Mesenchymal stem cell (in vitro differentiated cells and primary cell): Measurements from ENCODE around the gene ZMYND12.

Experiments
- DNase-seq: peaks from one replicate; pipeline ENCODE4 v3.0.0-alpha.2; 2013
- H2AFZ ChIP-seq: one replicate; pipeline ENCODE4 v1.6.1; 2013; ENCODE audit warnings: low read depth, mild to moderate bottlenecking, control low read depth, inconsistent platforms, low read length, moderate library complexity
- H2AK5ac ChIP-seq: 2 replicates; pipeline ENCODE4 v1.6.1; 2013; ENCODE audit warnings: low read length, moderate library complexity, mild to moderate bottlenecking, inconsistent platforms; ENCODE audit not compliant: severe bottlenecking
- H2BK120ac ChIP-seq: one replicate; pipeline ENCODE4 v1.6.1; 2013; ENCODE audit warnings: low read depth, mild to moderate bottlenecking, inconsistent platforms, low read length, moderate library complexity
- H2BK12ac ChIP-seq, 2 experiments: one replicate each; pipeline ENCODE4 v1.6.1; 2013; ENCODE audit warnings: inconsistent platforms in 2 of 2, low read length in 2 of 2, mild to moderate bottlenecking in 2 of 2, moderate library complexity in 2 of 2, control low read depth in 1 of 2
- H2BK15ac ChIP-seq: one replicate; pipeline ENCODE4 v1.6.1; 2013; ENCODE audit warnings: mild to moderate bottlenecking, low read depth, inconsistent platforms; ENCODE audit not compliant: poor library complexity, severe bottlenecking
- H2BK5ac ChIP-seq: 2 replicates; pipeline ENCODE4 v1.6.1; 2013; ENCODE audit warnings: low read depth, mild to moderate bottlenecking, low read length, control low read depth, inconsistent platforms; ENCODE audit not compliant: poor library complexity, severe bottlenecking
- H3K14ac ChIP-seq, 2 experiments: one replicate each; pipeline ENCODE4 v1.6.1; 2013; ENCODE audit warnings: inconsistent platforms in 2 of 2, low read length in 2 of 2, control low read depth in 1 of 2, mild to moderate bottlenecking in 1 of 2, moderate library complexity in 1 of 2
- H3K18ac ChIP-seq, 2 experiments: one replicate each; pipeline ENCODE4 v1.6.1; 2013; ENCODE audit warnings: inconsistent platforms in 2 of 2, low read length in 2 of 2, control low read depth in 1 of 2, low read depth in 1 of 2, mild to moderate bottlenecking in 1 of 2
- H3K23ac ChIP-seq, 2 experiments: one replicate each; pipeline ENCODE4 v1.6.1; 2013; ENCODE audit warnings: inconsistent platforms in 2 of 2, low read length in 2 of 2, mild to moderate bottlenecking in 2 of 2, moderate library complexity in 2 of 2, control low read depth in 1 of 2
- H3K27ac ChIP-seq: 2 replicates; pipeline ENCODE4 v1.5.1; 2013; ENCODE audit warnings: mild to moderate bottlenecking, moderate library complexity, low read length, control low read depth, inconsistent platforms; ENCODE audit not compliant: poor library complexity, severe bottlenecking
- H3K27me3 ChIP-seq, 2 experiments: 2 replicates each; pipeline versions ENCODE4 v1.6.1 to v1.7.0; 2013; ENCODE audit warnings: low read length in 2 of 2, mild to moderate bottlenecking in 2 of 2, moderate library complexity in 2 of 2, control low read depth in 1 of 2, inconsistent platforms in 1 of 2; ENCODE audit not compliant: control insufficient read depth in 1 of 2, insufficient read depth in 1 of 2
- H3K36me3 ChIP-seq, 2 experiments: 2 replicates each; pipeline versions ENCODE4 v1.6.1 to v1.7.0; 2013; ENCODE audit warnings: low read length in 2 of 2, control low read depth in 1 of 2, inconsistent platforms in 1 of 2, low read depth in 1 of 2, mild to moderate bottlenecking in 1 of 2; ENCODE audit not compliant: insufficient read depth in 2 of 2, control insufficient read depth in 1 of 2
- H3K4ac ChIP-seq, 2 experiments: one replicate each; pipeline ENCODE4 v1.6.1; 2013; ENCODE audit warnings: inconsistent platforms in 2 of 2, low read length in 2 of 2, mild to moderate bottlenecking in 2 of 2, moderate library complexity in 2 of 2, control low read depth in 1 of 2, low read depth in 1 of 2
- H3K4me1 ChIP-seq: 2 replicates; pipeline ENCODE4 v1.6.1; 2013; ENCODE audit warnings: low read depth, low read length, control low read depth; ENCODE audit not compliant: control insufficient read depth, insufficient read depth
- H3K4me2 ChIP-seq: 2 replicates; pipeline ENCODE4 v1.6.1; 2013; ENCODE audit warnings: low read length, mild to moderate bottlenecking, inconsistent platforms; ENCODE audit not compliant: poor library complexity, severe bottlenecking
- H3K4me3 ChIP-seq, 2 experiments: 2 replicates each; pipeline versions ENCODE4 v1.5.1 to v1.7.0; 2013; ENCODE audit warnings: low read length in 2 of 2, mild to moderate bottlenecking in 2 of 2, control low read depth in 1 of 2, low read depth in 1 of 2; ENCODE audit not compliant: insufficient read depth in 1 of 2
- H3K79me1 ChIP-seq: replicated peaks from 2 replicates; pipeline ENCODE4 v1.6.1; 2013; ENCODE audit warnings: mild to moderate bottlenecking, control low read depth, low read length, inconsistent platforms; ENCODE audit not compliant: poor library complexity, severe bottlenecking
- H3K9ac ChIP-seq: 2 replicates; pipeline ENCODE4 v1.7.0; 2013; ENCODE audit warnings: mild to moderate bottlenecking, low read length, moderate library complexity
- H3K9me3 ChIP-seq: 2 replicates; pipeline ENCODE4 v1.7.0; 2013; ENCODE audit warnings: mild to moderate bottlenecking, low read length; ENCODE audit not compliant: control insufficient read depth
- H4K8ac ChIP-seq: one replicate; pipeline ENCODE4 v1.6.1; 2013; ENCODE audit warnings: inconsistent platforms, mild to moderate bottlenecking, low read length, moderate library complexity
- H4K91ac ChIP-seq: one replicate; pipeline ENCODE4 v1.6.1; 2013; ENCODE audit warnings: mild to moderate bottlenecking, low read length, inconsistent platforms
- WGBS: methylation state at CpG from one replicate; pipeline ENCODE4 v1.1.7; 2013; ENCODE audit warnings: mixed read lengths; 5-methylcytosine and 5-hydroxymethylcytosine counted together

Gene ZMYND12

GRCh38 chr1:42461196-42461595 lies 5.4 kb upstream of the ZMYND12 start:
- Histone ChIP-seq H4K91ac (no peak overlapping the region), H2AFZ (no peak overlapping the region), H3K4me3 (no peak overlapping the region), H3K4me2 (no peak overlapping the region), H3K14ac (no peak overlapping the region), H2BK12ac (no peak overlapping the region), H3K4ac (no peak overlapping the region), H3K27ac (no peak overlapping the region), H3K9me3 (no peaks in the 10 kb centered on the region), H3K23ac (no peak overlapping the region), H2AK5ac (no peak overlapping the region), H3K36me3 (peaks cover 0 to 36% of the 10 kb centered on the region in 2 experiments), H2BK5ac (no peak overlapping the region), H3K18ac (no peak overlapping the region), H3K9ac (no peak overlapping the region), H4K8ac (no peak overlapping the region), H3K79me1 (peaks cover 13% of the 10 kb centered on the region), H3K27me3 (no peaks in the 10 kb centered on the region), H2BK15ac (no peak overlapping the region), H3K4me1 (peaks cover 6% of the 10 kb centered on the region), H2BK120ac (no peak overlapping the region)
- DNase-seq = no peak
- no CpG with 5 or more reads among the region's 2 CpGs for WGBS

GRCh38 chr1:42456754-42457089 lies 900 bp upstream of the ZMYND12 start:
- H2BK15ac ChIP-seq = peak overlapping the region; percentile 98
- H2AFZ ChIP-seq = peak overlapping the region; percentile 98
- peak overlapping the region; percentile 91 for H3K27ac ChIP-seq
- peak overlapping the region; percentile 96 for H3K9ac ChIP-seq
- H3K27me3 ChIP-seq = no peaks in the 10 kb centered on the region
- H3K18ac ChIP-seq = peak overlapping the region; percentile 93 to 100
- peak overlapping the region; percentile 89 for H2BK5ac ChIP-seq
- H3K36me3 ChIP-seq = peaks cover 0 to 36% of the 10 kb centered on the region in 2 experiments
- H3K14ac ChIP-seq = peak overlapping the region; percentile 47 to 96
- WGBS = 3% methylated on average over 23 of the region's 23 CpGs
- peaks cover 8% of the 10 kb centered on the region for H3K4me1 ChIP-seq
- peak overlapping the region; percentile 95 for H2BK120ac ChIP-seq
- H4K91ac ChIP-seq = peak overlapping the region; percentile 98
- H3K79me1 ChIP-seq = peaks cover 18% of the 10 kb centered on the region
- no peaks in the 10 kb centered on the region for H3K9me3 ChIP-seq
- H3K4ac ChIP-seq = peak overlapping the region; percentile 99
- H3K4me3 ChIP-seq = peak overlapping the region; percentile 88 to 94
- H2BK12ac ChIP-seq = peak overlapping the region in 1 of 2 experiments; percentile 63
- peak overlapping the region; percentile 31 for H2AK5ac ChIP-seq
- H3K23ac ChIP-seq = peak overlapping the region in 1 of 2 experiments; percentile 20
- H4K8ac ChIP-seq = peak overlapping the region; percentile 99
- DNase-seq = peak; percentile 75
- H3K4me2 ChIP-seq = peak overlapping the region; percentile 78

DNA sequence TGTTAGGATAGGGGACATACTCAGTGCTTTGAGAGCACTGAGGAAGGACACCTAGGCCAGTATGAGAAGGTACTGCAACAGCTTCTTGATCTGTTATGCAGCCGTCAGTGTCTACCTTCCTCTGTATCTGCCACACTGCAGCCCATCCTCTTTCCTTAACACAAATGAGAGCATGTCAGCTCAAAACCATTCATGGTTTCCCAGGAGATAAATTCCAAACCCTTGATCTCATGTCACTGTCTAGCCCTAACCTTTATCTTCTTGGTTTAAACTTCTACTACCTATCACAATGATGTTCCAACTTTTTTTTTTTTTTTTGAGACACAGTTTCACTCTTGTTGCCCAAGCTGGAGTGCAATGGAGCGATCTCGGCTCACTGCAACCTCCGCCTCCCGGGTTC lies 1.4 kb downstream of the ZMYND12 start:
- no peak overlapping the region for H3K18ac ChIP-seq

DNA sequence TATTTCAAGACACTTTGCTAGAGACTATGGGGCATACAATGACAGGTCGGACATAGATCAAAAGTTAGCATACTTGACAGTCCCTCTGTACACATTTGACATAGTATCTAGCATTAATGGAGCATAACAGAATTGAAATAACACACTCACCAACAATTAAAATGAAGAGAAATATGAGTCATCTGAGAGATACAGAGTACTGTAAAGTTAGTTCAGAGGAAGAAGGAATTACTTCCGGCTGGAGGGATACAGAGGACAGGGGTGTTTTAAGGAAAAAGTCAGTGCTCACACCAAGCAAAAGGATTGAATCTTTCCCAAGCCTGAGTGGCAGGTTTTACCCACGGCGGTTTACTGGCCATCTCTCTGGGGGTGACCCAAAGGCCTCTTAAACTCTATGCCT lies 2.4 kb downstream of the ZMYND12 start:
- Histone ChIP-seq H3K14ac (no peak overlapping the region), H3K9ac (no peak overlapping the region), H3K27me3 (no peaks in the 10 kb centered on the region), H3K4me1 (peaks cover 10% of the 10 kb centered on the region), H2AK5ac (no peak overlapping the region), H3K36me3 (peaks cover 0 to 6% of the 10 kb centered on the region in 2 experiments), H3K27ac (no peak overlapping the region), H3K4me2 (no peak overlapping the region), H2BK15ac (no peak overlapping the region), H3K23ac (no peak overlapping the region), H2AFZ (no peak overlapping the region), H3K79me1 (peaks cover 18% of the 10 kb centered on the region), H2BK120ac (no peak overlapping the region), H2BK12ac (no peak overlapping the region), H4K91ac (no peak overlapping the region), H2BK5ac (no peak overlapping the region), H4K8ac (no peak overlapping the region), H3K18ac (no peak overlapping the region), H3K9me3 (no peaks in the 10 kb centered on the region), H3K4me3 (no peak overlapping the region), H3K4ac (no peak overlapping the region)
- 97% methylated on average over 4 of the region's 4 CpGs for WGBS
- no peak for DNase-seq

More for the DNA sequence above, 1.4 kb downstream of the ZMYND12 start:
- Histone ChIP-seq H3K79me1 (peaks cover 18% of the 10 kb centered on the region), H3K9me3 (no peaks in the 10 kb centered on the region), H3K4me1 (peaks cover 10% of the 10 kb centered on the region), H3K4me2 (no peak overlapping the region), H4K8ac (no peak overlapping the region), H3K36me3 (peaks cover 0 to 16% of the 10 kb centered on the region in 2 experiments), H3K9ac (no peak overlapping the region), H2BK5ac (no peak overlapping the region), H2AFZ (no peak overlapping the region), H3K27ac (peak overlapping the region; percentile 53), H2AK5ac (no peak overlapping the region), H2BK12ac (no peak overlapping the region), H3K4me3 (no peak overlapping the region), H2BK15ac (no peak overlapping the region), H3K4ac (no peak overlapping the region), H3K27me3 (no peaks in the 10 kb centered on the region), H3K14ac (no peak overlapping the region), H2BK120ac (no peak overlapping the region), H4K91ac (no peak overlapping the region), H3K23ac (no peak overlapping the region)
- no peak for DNase-seq
- 87% methylated on average over 5 of the region's 5 CpGs for WGBS
